Measurements from ENCODE around the gene DDO.

The DDO gene

DNA sequence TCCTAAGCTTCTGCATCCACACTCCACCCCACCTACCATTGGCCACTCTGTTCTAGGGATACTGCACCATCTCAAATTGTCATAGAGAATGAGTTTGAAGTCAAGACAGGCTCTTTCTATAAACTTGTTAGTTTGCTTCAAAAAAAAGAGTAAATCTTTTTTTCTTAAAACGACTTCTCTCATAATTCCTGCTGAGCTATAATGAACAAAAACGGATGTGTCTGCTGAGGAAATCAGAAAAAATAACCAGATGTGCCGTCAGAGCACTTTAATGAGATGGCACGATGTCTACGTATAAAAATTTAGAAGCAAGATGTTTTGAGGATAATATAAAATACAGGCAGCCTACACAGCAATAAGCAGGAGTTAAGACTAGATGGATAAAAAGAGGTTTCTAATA is 24.0 kb upstream of the DDO start:
- TF ChIP-seq, protein P1, sequence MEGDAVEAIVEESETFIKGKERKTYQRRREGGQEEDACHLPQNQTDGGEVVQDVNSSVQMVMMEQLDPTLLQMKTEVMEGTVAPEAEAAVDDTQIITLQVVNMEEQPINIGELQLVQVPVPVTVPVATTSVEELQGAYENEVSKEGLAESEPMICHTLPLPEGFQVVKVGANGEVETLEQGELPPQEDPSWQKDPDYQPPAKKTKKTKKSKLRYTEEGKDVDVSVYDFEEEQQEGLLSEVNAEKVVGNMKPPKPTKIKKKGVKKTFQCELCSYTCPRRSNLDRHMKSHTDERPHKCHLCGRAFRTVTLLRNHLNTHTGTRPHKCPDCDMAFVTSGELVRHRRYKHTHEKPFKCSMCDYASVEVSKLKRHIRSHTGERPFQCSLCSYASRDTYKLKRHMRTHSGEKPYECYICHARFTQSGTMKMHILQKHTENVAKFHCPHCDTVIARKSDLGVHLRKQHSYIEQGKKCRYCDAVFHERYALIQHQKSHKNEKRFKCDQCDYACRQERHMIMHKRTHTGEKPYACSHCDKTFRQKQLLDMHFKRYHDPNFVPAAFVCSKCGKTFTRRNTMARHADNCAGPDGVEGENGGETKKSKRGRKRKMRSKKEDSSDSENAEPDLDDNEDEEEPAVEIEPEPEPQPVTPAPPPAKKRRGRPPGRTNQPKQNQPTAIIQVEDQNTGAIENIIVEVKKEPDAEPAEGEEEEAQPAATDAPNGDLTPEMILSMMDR (IDR thresholded peaks at IDR 0.05; ENCODE audit: control insufficient read depth, insufficient read depth, low read depth, low read length, missing control alignments): no peak
- H3K4me3 ChIP-seq (ENCODE audit: control insufficient read depth, low read depth, low read length): no peak overlapping the region
- DNase-seq (ENCODE audit: low read depth): no peak

DNA sequence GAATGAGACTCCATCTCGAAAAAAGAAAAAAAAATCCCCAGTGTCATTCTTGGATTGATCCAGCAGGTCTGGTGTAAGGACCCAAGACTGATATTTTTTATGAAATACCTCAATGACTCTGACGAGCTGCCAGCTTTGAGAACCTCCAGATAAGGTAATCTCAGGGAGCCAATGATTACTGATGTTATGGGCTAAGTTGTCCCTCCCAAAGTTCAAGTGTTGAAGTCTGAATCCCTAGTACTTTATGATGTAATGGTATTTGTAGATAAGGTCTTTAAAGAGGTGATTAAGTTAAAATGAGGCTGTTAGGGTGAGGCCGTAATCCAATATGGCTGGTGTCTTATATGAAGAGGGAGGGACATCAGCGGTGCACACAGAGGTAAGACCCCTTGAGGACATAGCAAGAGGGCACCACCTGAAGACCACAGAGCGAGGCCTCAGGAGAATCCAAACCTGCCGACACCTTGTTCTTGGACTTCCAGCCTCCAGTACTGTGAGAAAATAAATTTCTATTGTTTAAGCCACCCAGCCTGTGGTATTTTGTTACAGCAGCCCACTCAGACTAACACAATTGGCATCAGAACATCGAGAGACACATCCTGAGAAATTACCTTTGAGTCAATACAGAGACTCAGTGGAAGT is 19.7 kb upstream of the DDO start:
- TF ChIP-seq, protein P1 (IDR thresholded peaks at IDR 0.05; ENCODE audit: control insufficient read depth, insufficient read depth, low read depth, low read length, missing control alignments): no peak
- DNase-seq (ENCODE audit: low read depth): no peak
- H3K4me3 ChIP-seq (ENCODE audit: control insufficient read depth, low read depth, low read length): no peak overlapping the region

DNA sequence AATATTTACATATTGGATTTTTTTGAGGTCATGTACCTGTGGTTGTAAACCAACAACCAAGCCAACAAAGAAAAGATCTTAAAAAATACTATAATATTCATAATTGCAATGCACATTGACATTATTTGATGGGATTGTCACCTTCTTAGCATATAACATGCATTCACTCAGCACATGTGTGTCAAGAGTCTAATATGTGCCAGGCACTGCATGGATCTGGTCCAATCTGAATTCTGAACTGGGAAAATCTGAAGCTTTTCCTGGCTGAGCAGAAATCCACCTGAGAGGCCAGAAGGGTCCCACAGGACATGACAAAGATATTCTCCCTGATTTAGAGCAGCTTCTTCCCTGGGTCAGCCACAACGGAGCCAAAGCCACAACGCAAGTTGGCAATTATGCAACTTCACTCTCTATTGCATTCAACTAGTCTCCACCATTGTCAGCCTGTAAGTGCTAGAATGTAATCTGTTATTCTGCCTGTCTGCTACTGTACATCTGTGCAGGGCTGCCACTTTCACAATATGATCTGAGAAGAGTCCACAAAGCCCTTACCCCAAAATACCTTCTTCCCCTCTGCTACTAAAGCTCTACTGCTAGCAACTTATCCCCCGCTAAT is 17.0 kb upstream of the DDO start:
- no peak for DNase-seq (ENCODE audit: low read depth)
- TF ChIP-seq, protein P1 (IDR thresholded peaks at IDR 0.05; ENCODE audit: control insufficient read depth, insufficient read depth, low read depth, low read length, missing control alignments): no peak
- no peak overlapping the region for H3K4me3 ChIP-seq (ENCODE audit: control insufficient read depth, low read depth, low read length)

DNA sequence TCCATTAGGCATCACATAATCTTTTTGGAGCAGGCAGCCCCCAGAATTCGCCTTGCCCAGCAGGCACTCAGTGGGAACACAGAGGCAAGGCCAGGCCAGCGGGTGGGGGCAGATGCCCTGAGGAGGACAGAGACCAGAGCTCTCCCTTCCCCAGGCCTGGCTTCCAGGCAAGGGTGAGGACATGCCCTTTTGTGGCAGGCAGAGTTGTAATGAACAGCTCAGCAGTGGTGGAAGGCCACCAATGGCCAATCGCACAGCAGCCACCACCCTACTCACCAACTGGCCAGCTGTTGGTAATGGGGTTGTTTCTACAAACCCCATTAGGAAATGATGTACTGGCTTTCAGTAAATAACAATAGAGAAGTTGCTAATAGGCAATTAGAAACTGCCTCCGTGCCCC is 15.4 kb upstream of the DDO start:
- H3K4me3 ChIP-seq (ENCODE audit: control insufficient read depth, low read depth, low read length): no peak overlapping the region
- TF ChIP-seq, protein P1 (IDR thresholded peaks at IDR 0.05; ENCODE audit: control insufficient read depth, insufficient read depth, low read depth, low read length, missing control alignments): no peak

DNA sequence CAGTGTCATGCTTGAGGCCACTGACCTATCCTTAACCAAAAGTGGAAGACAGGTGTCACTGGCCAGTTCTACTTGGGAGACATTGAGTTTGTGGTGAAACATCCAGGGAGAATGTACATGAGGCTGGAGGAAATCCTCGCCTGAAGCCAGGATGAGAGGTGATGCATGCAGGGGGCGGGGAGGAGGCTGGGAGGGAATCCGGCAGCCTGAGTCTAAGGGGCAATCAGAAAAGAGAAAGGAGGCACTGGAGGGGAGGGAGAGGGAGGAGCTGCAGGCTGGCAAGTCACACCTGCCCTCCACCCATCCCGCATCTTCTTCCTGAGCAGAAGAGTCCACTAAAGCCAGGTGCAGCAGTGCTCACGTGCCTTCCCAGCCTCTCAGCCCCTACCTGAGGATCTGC is 14.9 kb upstream of the DDO start:
- H3K4me3 ChIP-seq (ENCODE audit: control insufficient read depth, low read depth, low read length): no peak overlapping the region
- DNase-seq (ENCODE audit: low read depth): no peak
- TF ChIP-seq, protein P1 (IDR thresholded peaks at IDR 0.05; ENCODE audit: control insufficient read depth, insufficient read depth, low read depth, low read length, missing control alignments): no peak

More for the DNA sequence above, 15.4 kb upstream of the DDO start:
- no peak for DNase-seq (ENCODE audit: low read depth)

DNA sequence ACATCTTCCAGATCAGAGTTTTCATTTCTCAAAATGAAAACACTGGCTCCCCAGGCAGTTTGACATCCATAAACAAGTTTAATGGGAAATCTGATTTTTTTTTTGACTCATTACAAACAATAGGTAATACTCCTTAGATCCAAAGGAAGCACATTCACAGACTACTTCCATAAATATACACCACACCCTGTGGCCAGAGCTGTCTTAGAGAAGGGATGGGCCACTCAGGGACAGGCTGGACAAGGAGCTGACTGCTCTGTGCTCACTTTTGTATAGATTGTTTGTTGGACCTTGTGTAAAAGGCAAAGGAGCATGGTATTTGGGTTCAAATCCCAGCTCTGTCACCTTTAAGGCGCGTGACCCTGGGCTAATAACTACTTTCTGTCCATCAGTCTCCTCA is 12.8 kb upstream of the DDO start:
- H3K4me3 ChIP-seq (ENCODE audit: control insufficient read depth, low read depth, low read length): no peak overlapping the region
- DNase-seq (ENCODE audit: low read depth): no peak
- TF ChIP-seq, protein P1 (IDR thresholded peaks at IDR 0.05; ENCODE audit: control insufficient read depth, insufficient read depth, low read depth, low read length, missing control alignments): no peak

Data from AG09309 (cell line).